GM19438 (cell line): Measurements from ENCODE around the gene KCNH1.

Experiments used
- ATAC-seq: cut with Tn5 transposase; IDR thresholded peaks from one replicate; pipeline ENCODE4 v1.9.1; 2021; ENCODE audit warnings: low read depth; ENCODE audit not compliant: unreplicated experiment

Gene KCNH1

GRCh38 chr1:210771131-210771530, 362.8 kb downstream of the KCNH1 start:
- ATAC-seq = no peak

DNA sequence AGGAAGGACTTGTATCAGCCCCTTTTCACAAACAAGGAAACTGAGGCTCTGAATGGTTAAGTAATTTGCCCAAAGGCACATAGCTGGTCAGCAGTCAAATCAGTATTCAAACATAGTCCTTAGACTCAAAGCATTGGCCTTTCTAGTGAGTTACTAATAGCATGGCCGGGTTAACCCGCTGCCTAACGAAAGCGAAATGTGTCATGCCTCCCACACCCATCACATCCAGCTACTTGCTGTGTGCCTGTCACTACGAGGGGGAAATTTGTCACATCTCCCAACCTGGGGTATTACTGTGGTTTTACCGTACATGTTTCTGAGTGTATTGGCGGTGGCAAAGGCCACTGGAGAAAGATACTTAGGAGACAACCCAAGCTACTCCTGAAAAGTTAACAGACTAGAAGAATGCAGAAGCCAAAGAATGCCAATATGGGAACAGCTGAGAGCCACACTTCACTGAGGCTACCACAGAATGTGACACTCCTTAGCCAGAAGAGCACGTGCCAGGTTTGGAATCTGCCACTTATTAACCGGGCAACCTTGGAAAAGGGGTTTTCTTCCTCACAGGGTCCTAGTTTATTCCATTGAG, 363.5 kb downstream of the KCNH1 start:
- ATAC-seq = no peak

DNA sequence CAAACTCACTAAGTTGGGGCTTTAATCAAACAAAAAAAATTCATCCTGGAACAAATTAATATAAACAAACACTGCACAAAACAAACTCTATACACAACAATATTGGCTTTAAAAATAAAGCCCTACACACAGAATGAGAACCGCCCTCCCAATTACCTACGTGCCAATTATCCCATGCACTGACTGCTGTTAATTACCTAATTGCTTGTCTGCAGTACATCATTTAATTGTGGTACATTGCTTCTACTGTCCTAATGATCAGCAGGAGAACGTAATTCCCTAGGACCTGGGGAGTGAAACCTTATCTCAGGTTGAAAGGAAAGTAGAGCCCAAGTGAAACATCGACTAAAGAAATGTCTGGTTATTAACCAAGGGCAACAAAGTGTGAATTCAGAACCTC, 364.5 kb downstream of the KCNH1 start:
- no peak for ATAC-seq

GRCh38 chr1:210764536-210764935, 369.4 kb downstream of the KCNH1 start:
- no peak for ATAC-seq

GRCh38 chr1:210758761-210759160, 375.2 kb downstream of the KCNH1 start:
- ATAC-seq = no peak

GRCh38 chr1:210758261-210758660, 375.7 kb downstream of the KCNH1 start:
- ATAC-seq = no peak

GRCh38 chr1:210757677-210758076, 376.3 kb downstream of the KCNH1 start:
- no peak for ATAC-seq

DNA sequence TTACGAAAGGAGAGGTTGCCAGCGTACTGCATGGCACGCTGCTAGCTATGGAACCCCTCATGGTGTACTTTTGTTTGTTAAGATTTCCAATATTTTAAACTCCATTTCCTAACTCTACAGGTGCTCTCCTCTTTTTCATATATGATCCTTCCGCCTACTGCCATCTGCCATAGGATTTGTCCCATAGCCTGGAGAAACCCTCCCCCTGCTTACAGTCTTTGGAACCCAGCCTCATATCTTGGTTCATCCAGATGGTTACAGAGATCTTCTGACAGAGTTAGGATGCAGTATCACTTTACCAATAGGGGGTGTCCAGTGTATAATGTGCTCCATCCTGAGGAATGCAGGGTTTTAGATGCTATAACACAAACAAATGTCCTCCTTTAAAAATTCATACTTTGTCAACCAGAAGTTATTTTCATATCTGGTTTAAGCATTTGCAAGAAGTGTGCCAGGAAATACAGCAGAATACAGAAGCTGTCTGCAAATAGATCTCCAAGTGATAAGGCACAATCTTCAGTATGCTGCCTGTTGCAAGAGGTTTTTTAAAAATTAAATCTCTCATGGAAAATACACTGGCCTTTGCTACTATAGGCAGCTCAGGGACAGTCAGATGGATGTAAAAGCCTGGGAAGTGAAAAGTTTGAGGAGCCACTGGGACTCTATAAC, 377.8 kb downstream of the KCNH1 start:
- ATAC-seq = no peak

- ATAC-seq = no peak
These were observed 378.9 kb downstream of the KCNH1 start for GRCh38 chr1:210754878-210755665.

GRCh38 chr1:210751911-210752310, 382.0 kb downstream of the KCNH1 start:
- no peak for ATAC-seq

- no peak for ATAC-seq
These were observed 383.5 kb downstream of the KCNH1 start for GRCh38 chr1:210750468-210750867.

DNA sequence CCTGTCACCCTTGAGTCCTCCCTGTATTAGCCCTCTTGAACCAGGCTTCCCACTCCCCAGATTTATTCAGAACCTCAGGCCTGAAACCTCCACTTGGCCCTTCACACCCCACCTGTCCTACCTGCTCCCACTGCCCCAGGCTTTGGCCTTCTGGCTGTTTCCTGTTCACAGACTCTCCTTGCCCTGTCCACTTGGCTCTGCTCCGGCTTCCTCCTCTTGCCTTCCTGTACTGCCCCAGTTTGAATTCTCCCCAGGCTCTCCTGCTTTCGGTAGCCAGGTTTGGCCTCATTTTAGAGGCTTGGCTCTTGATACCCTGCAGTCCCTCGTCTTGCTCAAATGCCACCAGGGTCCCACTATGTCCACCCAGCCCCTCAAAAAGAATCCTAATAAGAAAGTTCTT, 385.2 kb downstream of the KCNH1 start:
- ATAC-seq = no peak

DNA sequence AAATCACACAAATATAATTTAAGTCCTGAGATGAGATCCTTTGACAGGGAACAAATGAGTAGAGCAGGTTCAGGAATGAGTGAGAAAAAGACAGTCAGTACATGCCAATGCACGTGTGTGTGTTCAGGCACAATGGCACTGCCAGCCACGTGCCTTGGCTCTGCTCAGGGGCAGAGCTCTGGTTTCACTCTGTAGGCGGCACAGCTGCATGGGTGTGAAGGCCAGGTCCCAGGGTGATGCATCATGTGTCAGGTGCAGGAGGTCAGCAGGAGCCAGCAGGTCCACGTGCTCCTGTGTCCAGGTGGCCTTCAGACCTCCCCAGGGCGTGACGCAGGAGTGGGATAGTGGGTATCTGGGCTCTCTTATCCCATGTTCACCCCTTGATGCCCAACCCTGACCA, 386.1 kb downstream of the KCNH1 start:
- no peak for ATAC-seq

GRCh38 chr1:210747112-210747511, 386.8 kb downstream of the KCNH1 start:
- ATAC-seq = no peak

GRCh38 chr1:210746024-210746731, 387.8 kb downstream of the KCNH1 start:
- no peak for ATAC-seq

DNA sequence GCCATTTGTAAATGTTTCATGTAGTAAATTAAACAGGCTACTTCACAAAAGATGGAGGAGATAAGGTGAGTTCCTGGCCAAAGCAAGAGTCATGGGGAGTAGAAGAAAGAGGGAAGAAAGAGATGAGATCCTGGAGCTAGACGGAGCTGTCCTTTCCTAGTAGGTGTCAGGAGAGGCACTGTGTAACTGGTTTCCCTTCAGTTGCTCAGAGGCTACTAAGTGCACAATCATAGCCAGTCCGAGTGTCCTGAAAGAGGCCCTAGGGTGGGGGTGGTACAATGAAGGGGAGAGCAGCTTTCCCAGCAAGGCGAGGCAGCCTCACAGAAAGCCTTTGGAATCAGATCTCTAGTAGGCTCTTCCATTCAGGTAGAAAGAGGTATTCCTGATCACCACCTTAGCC, 390.9 kb downstream of the KCNH1 start:
- ATAC-seq = no peak

DNA sequence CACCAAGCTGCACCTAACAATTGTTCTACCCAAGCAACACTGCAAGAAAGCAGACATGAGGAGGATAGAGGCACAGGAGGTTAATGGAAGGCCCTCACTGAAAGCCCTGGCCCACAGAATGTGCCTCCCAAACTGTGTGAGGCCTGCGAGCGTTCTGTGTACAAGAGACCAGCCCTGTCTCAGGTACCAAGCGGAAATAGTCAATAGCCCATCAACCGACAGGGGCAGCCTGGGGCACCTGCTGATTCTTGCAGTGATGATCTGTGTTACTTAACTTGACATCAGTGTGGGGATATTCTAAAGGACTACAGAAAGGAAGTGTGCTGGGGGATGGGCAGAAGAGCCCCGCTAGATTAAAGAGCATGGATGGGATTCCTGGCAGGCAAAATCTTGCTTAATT, 392.4 kb downstream of the KCNH1 start:
- ATAC-seq = no peak

DNA sequence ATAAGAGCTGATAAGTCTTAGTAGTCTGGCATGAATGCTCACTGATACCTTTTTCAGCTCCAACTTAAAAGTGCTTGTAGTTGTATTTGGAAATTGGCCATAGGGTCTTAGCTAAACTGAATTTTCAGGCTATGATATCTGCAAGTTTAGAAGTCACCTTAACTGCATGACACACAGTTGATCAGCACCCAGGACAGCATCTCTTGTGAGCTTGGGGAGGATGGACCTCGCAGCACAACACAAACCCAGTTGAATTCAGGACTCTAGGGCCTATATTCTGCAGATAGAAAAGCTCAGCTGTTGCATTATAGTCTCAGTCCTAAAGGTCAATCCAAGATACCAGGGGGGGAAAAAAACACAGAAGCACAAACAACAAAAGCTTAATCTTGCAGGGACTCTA, 394.3 kb downstream of the KCNH1 start:
- ATAC-seq = no peak

GRCh38 chr1:210738256-210738655, 395.7 kb downstream of the KCNH1 start:
- ATAC-seq = no peak

GRCh38 chr1:210736713-210737112, 397.2 kb downstream of the KCNH1 start:
- no peak for ATAC-seq

DNA sequence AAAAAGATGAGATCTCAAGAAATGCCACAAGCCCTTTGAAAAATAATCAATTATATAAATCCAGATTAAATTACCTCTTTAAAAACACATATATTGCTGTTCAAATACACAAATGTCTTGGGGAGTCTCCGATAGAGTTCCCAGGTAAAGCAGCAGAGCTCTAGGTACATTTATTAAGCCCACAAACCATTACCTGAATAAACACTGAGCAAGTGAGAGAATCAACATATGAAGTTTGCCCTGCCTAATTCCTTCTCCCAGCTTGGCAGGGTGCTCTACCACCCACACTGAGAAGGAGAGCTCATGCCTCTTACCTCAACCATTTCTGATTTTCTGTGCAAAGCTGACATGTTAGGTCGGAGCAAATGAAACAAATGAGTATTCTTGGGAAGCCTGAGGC, 402.4 kb downstream of the KCNH1 start:
- ATAC-seq = no peak
